GM04503 (cell line): Measurements from ENCODE around the gene SEC16A.
"Not testable (repeated sequence)": the region's sequence is repeated elsewhere in the genome, so short reads cannot be mapped to it uniquely, and the experiment has no call there.

ENCODE experiments used
- DNase-seq: peaks from one replicate; pipeline ENCODE4 v3.0.0-alpha.2; 2012; ENCODE audit warnings: low read depth

Gene SEC16A

GRCh38 chr9:136439481-136440408, 43.1 kb downstream of the SEC16A start, which contains the start of gene INPP5E:
TSS of gene INPP5E (minus strand) at chr9:136439845. CDS start at chr9:136439419, 426 bp downstream.
- DNase-seq = no peak

GRCh38 chr9:136438548-136439480, 44.0 kb downstream of the SEC16A start:
- no peak for DNase-seq

- no peak for DNase-seq
These were observed 44.8 kb downstream of the SEC16A start for GRCh38 chr9:136437839-136438547.

GRCh38 chr9:136437430-136437829, 45.4 kb downstream of the SEC16A start:
- DNase-seq = peak; percentile 20

- DNase-seq = no peak
These were observed 46.7 kb downstream of the SEC16A start for GRCh38 chr9:136436055-136436634.

GRCh38 chr9:136434580-136435169, 48.2 kb downstream of the SEC16A start:
- no peak for DNase-seq

- DNase-seq = no peak
These were observed 48.8 kb downstream of the SEC16A start for GRCh38 chr9:136433849-136434579.

GRCh38 chr9:136433043-136433715, 49.7 kb downstream of the SEC16A start:
- DNase-seq = no peak

GRCh38 chr9:136432591-136432990, 50.2 kb downstream of the SEC16A start:
- no peak for DNase-seq

GRCh38 chr9:136431782-136432350, 51.0 kb downstream of the SEC16A start:
- DNase-seq = no peak

- no peak for DNase-seq
These were observed 52.1 kb downstream of the SEC16A start for GRCh38 chr9:136430588-136431234.

- DNase-seq = no peak
These were observed 53.0 kb downstream of the SEC16A start for GRCh38 chr9:136429683-136430491.

- no peak for DNase-seq
These were observed 53.7 kb downstream of the SEC16A start for GRCh38 chr9:136429075-136429628.

- DNase-seq = no peak
These were observed 56.1 kb downstream of the SEC16A start for GRCh38 chr9:136426787-136427186.

- not testable (repeated sequence) for DNase-seq
These were observed 57.5 kb downstream of the SEC16A start for GRCh38 chr9:136425367-136425766.

- DNase-seq = no peak
These were observed 58.0 kb downstream of the SEC16A start for GRCh38 chr9:136424750-136425362.

- DNase-seq = no peak
These were observed 59.3 kb downstream of the SEC16A start for GRCh38 chr9:136423432-136424146.
